A673 (cell line): Measurements from ENCODE around the gene NSD2. TPM values are rescaled to one million over a fixed set of nuclear protein-coding genes. Genes with fewer than 3 reads are reported as not detected.

Source experiments
- BruUV-seq: library from RNA; stranded (reverse); fragments of 400-500 nt; replicated peaks from 2 replicates; lab custom pipeline; 2021; lab: Mats Ljungman, UMichigan
- CTCF ChIA-PET: fragments of 300-600 bp; sonication (Branson Sonifier 250); formaldehyde crosslinking; loops from one replicate; lab custom pipeline; 2022; ENCODE audit warnings: antibody characterized with exemption; lab: Charles Lee
- POLR2A ChIA-PET: fragments of 300-600 bp; sonication (Branson Sonifier 250); formaldehyde crosslinking; loops from one replicate; lab custom pipeline; 2022; ENCODE audit warnings: antibody characterized with exemption; ENCODE audit not compliant: low non-redundant PET; lab: Charles Lee
- DNase-seq: peaks from one replicate; pipeline ENCODE4 v3.0.0-alpha.2; 2015; ENCODE audit warnings: low spot score
- H3K27ac ChIP-seq: fragments of 200-600 bp; sonication (generic); 2 replicates; pipeline ENCODE4 v1.5.1; 2016; ENCODE audit warnings: mixed run types, low read depth, mild to moderate bottlenecking, mixed read lengths, antibody characterized with exemption, low read length; ENCODE audit not compliant: poor library complexity, severe bottlenecking
- H3K27me3 ChIP-seq: fragments of 200-600 bp; sonication (generic); replicated peaks from 2 replicates; pipeline ENCODE4 v1.6.1; 2017; ENCODE audit warnings: mixed run types, low read depth, mild to moderate bottlenecking, mixed read lengths, antibody characterized with exemption, low read length; ENCODE audit not compliant: insufficient read depth, poor library complexity
- H3K36me3 ChIP-seq: fragments of 200-600 bp; sonication (generic); 2 replicates; pipeline ENCODE4 v1.6.1; 2016; ENCODE audit warnings: mixed run types, mild to moderate bottlenecking, mixed read lengths, antibody characterized with exemption, low read length; ENCODE audit not compliant: insufficient read depth, poor library complexity, severe bottlenecking
- H3K4me1 ChIP-seq: fragments of 200-600 bp; sonication (generic); 2 replicates; pipeline ENCODE4 v1.6.1; 2017; ENCODE audit warnings: mixed run types, mild to moderate bottlenecking, mixed read lengths, antibody characterized with exemption, low read length; ENCODE audit not compliant: insufficient read depth, poor library complexity, severe bottlenecking
- H3K4me3 ChIP-seq: fragments of 200-600 bp; sonication (generic); 2 replicates; pipeline ENCODE4 v1.5.1; 2016; ENCODE audit warnings: low read depth, mixed run types, mild to moderate bottlenecking, mixed read lengths, low read length; ENCODE audit not compliant: poor library complexity, severe bottlenecking
- H3K9me3 ChIP-seq: fragments of 200-600 bp; sonication (generic); 2 replicates; pipeline ENCODE4 v1.6.1; 2016; ENCODE audit warnings: mixed run types, low read depth, mild to moderate bottlenecking, mixed read lengths, antibody characterized with exemption, low read length; ENCODE audit not compliant: poor library complexity, severe bottlenecking
- EZH2 ChIP-seq: fragments of 200-600 bp; sonication (generic); IDR thresholded peaks from 2 replicates; pipeline ENCODE4 v1.6.1; 2017; ENCODE audit warnings: borderline replicate concordance, low read depth, mild to moderate bottlenecking, mixed read lengths, antibody characterized with exemption, low read length; ENCODE audit not compliant: poor library complexity, severe bottlenecking
- intact Hi-C: fragments of 100-400 bp; cut with micrococcal nuclease; formaldehyde crosslinking; loops from one replicate; pipeline ENCODE4 v1.10.0; 2022; ENCODE audit not compliant: unreplicated experiment
- total RNA-seq: library from RNA; stranded (reverse); gene quantifications from 2 replicates; pipeline ENCODE4 v1.2.3, GENCODE V29; 2021
- TF ChIP-seq, protein P1 (sequence below): fragments of 300-800, 200-600 bp; sonication (generic); conservative IDR thresholded peaks from 2 replicates; pipeline ENCODE4 v1.5.1; 2017; ENCODE audit warnings: low read depth, mild to moderate bottlenecking, antibody characterized with exemption, low read length, moderate library complexity, mixed read lengths

NSD2 gene
- total RNA-seq, 1 experiment from 2014 or later: 227 TPM

DNA sequence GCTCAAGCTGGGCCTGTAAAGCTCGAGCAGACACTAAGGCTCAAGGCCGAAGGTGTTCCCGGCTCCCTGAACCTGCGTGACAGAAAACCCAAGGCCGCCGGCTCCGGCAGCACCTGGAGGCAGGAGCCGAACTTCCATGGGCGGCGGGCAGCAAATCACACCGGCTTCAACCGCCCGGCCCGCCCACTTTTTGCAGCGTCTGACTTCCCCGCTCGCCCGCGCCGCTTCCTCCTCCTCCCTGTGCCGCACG, 940 bp upstream of the NSD2 start:
- no TSS peak for BruUV-seq
- peak overlapping the region; percentile 65 for H3K4me3 ChIP-seq
- H3K27ac ChIP-seq: peak overlapping the region; percentile 99
- peaks cover 28% of the 10 kb centered on the region for H3K4me1 ChIP-seq
- DNase-seq: peak; percentile 90
- CTCF ChIA-PET: no interaction called here
- TF ChIP-seq, protein P1, sequence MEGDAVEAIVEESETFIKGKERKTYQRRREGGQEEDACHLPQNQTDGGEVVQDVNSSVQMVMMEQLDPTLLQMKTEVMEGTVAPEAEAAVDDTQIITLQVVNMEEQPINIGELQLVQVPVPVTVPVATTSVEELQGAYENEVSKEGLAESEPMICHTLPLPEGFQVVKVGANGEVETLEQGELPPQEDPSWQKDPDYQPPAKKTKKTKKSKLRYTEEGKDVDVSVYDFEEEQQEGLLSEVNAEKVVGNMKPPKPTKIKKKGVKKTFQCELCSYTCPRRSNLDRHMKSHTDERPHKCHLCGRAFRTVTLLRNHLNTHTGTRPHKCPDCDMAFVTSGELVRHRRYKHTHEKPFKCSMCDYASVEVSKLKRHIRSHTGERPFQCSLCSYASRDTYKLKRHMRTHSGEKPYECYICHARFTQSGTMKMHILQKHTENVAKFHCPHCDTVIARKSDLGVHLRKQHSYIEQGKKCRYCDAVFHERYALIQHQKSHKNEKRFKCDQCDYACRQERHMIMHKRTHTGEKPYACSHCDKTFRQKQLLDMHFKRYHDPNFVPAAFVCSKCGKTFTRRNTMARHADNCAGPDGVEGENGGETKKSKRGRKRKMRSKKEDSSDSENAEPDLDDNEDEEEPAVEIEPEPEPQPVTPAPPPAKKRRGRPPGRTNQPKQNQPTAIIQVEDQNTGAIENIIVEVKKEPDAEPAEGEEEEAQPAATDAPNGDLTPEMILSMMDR: no peak
- TF ChIP-seq EZH2: no peak
- POLR2A ChIA-PET: no interaction called here
- no peaks in the 10 kb centered on the region for H3K27me3 ChIP-seq
- H3K9me3 ChIP-seq: no peaks in the 10 kb centered on the region
- no peaks in the 10 kb centered on the region for H3K36me3 ChIP-seq
- intact Hi-C loops: no loop called here

DNA sequence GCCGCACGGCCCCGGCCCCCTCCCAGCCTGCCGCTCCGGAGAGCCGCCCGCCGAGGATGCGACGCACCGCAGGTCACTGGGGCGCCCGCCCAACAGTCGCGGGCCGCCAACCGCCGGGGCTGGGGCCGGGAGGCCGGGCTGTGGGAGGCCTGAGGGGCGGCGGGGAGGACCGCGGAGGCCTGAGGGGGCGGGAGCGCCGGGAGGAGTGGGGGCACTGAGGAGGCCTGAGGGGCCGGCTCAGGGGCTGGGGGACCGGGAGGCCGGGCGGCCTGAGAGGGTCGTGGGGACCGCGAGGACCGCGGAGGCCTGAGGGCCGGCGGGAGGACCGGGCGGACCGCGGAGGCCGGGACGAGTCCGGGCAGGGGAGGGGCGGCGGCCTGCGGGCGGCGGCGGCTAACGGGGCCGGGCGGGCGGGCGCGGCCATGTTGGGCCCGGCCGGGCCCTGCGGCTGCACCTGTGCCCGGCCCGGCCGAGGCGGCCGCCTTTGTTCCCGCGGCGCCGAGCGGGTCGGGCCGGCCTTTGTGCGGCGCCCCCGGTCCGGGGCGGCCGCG, 353 bp downstream of the NSD2 start:
- BruUV-seq: no TSS peak
- intact Hi-C loops: no loop called here
- peak; percentile 46 for DNase-seq
- no peaks in the 10 kb centered on the region for H3K9me3 ChIP-seq
- H3K4me1 ChIP-seq: peaks cover 28% of the 10 kb centered on the region
- CTCF ChIA-PET: no interaction called here
- H3K27me3 ChIP-seq: no peaks in the 10 kb centered on the region
- H3K4me3 ChIP-seq: peak overlapping the region; percentile 98
- no peaks in the 10 kb centered on the region for H3K36me3 ChIP-seq
- TF ChIP-seq EZH2: no peak
- TF ChIP-seq, protein P1: no peak
- H3K27ac ChIP-seq: peak overlapping the region; percentile 98
- POLR2A ChIA-PET: no interaction called here

DNA sequence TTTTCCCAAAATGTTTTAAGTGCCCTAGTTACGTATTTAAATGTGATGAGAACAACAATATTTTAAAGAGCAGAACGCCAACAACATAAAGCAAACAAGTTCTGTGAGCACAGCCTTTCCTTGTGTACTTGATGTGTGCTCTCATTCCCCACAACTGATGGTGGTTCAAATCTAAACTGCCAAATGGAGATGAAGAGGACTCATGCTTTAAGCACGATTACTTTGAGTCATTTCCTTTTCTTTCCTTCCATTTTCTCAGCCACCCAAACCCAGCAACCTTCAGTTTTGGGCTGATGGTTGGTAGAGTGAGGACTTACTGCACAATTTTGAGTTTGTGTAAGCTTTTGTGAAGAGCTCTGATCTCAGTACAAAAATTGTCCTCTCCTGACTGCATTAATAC, 1.7 kb downstream of the NSD2 start:
- no peak for TF ChIP-seq EZH2
- TF ChIP-seq, protein P1: no peak
- BruUV-seq: TSS peak; percentile 47
- Histone ChIP-seq H3K4me3 (peak overlapping the region; percentile 98), H3K27ac (peak overlapping the region; percentile 98), H3K27me3 (no peaks in the 10 kb centered on the region), H3K4me1 (peaks cover 28% of the 10 kb centered on the region), H3K9me3 (no peaks in the 10 kb centered on the region), H3K36me3 (no peaks in the 10 kb centered on the region)
- ChIA-PET POLR2A (no interaction called here), CTCF (no interaction called here)
- DNase-seq: peak; percentile 34
- intact Hi-C loops: no loop called here
